GM21360 (cell line): ENCODE data around the gene GIT1.

Experiments
- ATAC-seq: cut with Tn5 transposase; IDR thresholded peaks from one replicate; pipeline ENCODE4 v1.9.1; 2021; ENCODE audit warnings: mild to moderate bottlenecking, moderate library complexity; ENCODE audit not compliant: unreplicated experiment

The GIT1 gene, protein sequence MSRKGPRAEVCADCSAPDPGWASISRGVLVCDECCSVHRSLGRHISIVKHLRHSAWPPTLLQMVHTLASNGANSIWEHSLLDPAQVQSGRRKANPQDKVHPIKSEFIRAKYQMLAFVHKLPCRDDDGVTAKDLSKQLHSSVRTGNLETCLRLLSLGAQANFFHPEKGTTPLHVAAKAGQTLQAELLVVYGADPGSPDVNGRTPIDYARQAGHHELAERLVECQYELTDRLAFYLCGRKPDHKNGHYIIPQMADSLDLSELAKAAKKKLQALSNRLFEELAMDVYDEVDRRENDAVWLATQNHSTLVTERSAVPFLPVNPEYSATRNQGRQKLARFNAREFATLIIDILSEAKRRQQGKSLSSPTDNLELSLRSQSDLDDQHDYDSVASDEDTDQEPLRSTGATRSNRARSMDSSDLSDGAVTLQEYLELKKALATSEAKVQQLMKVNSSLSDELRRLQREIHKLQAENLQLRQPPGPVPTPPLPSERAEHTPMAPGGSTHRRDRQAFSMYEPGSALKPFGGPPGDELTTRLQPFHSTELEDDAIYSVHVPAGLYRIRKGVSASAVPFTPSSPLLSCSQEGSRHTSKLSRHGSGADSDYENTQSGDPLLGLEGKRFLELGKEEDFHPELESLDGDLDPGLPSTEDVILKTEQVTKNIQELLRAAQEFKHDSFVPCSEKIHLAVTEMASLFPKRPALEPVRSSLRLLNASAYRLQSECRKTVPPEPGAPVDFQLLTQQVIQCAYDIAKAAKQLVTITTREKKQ

GRCh38 chr17:29589524-29590410 is at the start of gene GIT1:
Gene GIT1 (minus strand): TSS chr17:29589648. CDS start chr17:29589378, 270 bp downstream.
- ATAC-seq: peak; percentile 45

- no peak for ATAC-seq
These were observed 44.4 kb upstream of the GIT1 start for GRCh38 chr17:29633886-29634285.

- no peak for ATAC-seq
These were observed 41.3 kb upstream of the GIT1 start for GRCh38 chr17:29630630-29631193.

DNA sequence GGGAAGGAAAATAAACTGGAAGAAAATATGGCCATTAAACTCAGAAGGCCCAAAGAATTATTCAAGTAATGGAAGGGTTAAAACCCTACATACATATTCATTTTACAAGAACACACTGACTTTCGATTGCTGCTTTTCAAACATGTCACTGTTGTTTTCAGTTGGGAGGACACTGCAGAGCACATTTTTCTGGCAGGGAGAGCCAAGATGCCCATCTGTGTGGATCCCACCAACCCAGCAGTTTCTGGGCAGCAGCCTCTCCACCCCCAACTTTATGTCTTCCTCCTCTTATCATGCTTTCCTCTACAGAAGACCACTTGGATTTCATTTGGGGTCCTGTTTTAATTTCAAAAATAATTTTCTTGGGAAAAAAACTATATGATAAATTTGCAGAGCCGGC is 40.4 kb upstream of the GIT1 start:
- no peak for ATAC-seq

DNA sequence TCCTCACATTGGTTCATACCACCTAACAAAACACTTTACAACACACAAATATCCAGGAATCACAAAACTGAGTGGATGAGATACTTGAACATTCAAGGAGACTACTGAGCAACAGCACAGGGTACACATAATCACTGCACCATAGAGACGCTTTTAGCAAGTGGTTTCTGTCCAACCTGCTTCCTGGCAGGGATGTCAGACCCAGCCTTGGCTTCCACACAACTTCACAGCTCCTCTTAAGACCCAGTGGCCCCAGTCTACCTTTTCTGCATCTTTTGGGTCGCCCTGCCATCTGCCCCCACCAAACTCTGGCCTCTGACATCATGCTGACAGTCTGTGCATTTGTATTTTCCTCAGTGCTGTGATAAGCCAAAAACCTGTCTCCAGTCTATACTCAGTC is 39.2 kb upstream of the GIT1 start:
- no peak for ATAC-seq

GRCh38 chr17:29627951-29628350 is 38.5 kb upstream of the GIT1 start:
- ATAC-seq: no peak

DNA sequence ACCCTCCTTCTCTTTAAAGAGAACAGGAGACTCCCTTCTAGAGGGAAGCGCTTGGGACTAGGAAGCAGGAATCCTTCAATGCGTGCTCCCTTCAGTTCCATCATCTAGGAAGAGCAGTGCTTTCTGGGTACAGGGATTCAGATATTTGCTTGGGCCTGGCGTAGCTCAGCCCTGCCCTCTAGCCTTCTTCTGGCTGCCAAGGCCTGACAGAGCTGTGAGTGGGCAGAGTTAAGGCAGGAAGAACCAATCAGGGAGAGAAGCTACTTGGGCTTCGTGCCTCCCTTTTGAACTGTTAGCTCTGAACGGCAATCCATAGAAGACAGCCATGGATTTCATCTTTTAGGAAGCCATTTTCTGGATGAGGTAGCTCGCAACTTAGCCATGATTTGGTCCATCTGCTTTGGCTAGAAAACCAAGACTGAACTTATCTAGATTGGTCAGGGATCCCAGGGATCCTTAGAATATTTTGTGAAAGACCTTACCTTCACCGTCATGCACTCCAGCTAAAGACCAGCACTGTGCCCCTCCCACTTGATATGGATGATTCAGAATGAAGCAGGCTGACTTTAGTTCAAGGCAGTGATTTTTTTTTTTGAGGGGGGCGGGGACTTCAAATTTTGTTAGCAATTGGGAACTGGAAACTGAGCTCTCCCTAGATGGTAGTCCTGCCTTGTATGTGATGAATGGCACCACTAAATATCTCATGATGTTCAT is 35.7 kb upstream of the GIT1 start:
- no peak for ATAC-seq

GRCh38 chr17:29624586-29624985 is 35.1 kb upstream of the GIT1 start:
- ATAC-seq: no peak

- no peak for ATAC-seq
These were observed 33.8 kb upstream of the GIT1 start for GRCh38 chr17:29623283-29623647.

DNA sequence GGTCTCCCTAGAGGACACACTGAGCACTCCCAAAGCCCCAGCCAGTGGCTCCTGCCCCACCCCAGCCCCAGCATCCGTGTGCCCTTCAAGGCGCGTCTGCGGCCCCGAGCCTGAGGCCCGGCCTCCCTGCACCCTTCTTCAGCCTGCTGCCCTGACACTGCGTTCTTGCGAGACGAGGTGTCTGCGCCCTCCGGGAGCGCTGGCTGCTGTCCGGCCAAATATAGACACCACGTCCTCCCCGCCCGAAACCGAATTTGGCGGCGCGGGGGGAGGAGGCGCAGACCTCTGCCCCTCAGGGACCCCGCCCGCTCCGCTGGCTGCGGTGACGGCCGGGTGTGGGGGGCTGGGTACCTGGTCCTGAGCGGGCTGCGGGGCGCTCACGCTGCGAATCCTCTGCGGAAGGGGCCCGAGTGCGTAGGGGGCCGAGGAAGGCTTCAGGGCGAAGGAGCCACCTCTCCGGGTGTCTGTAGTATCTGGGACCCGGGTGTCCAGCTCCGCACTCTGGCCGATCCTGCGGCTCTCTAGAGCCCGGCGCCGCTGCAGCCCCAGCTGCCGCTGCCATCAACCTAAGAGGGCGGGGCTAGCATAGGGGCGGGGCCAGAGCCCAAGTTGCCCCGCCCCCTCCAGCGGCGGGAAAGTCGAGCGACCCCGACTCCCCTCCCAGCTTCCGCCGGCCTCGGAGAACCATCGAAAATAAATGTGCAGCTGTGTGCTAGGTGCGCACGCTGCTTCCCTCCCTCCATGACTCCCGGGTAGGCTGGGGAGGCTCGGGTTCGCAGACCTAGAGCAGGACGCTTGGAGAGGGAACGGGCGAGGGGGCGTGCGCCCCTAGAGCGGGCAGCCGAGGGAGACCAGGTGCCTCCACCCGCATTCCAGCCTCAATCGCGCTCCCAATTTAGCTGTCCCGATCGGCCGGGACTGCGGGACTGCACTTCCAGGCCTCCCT is 33.2 kb upstream of the GIT1 start, which contains the start of gene CORO6:
CORO6 (minus strand) TSS at position 576 of the 946 bp plus-strand sequence. CDS start 1,491 bp downstream, outside the sequence.
- ATAC-seq: peak; percentile 58

DNA sequence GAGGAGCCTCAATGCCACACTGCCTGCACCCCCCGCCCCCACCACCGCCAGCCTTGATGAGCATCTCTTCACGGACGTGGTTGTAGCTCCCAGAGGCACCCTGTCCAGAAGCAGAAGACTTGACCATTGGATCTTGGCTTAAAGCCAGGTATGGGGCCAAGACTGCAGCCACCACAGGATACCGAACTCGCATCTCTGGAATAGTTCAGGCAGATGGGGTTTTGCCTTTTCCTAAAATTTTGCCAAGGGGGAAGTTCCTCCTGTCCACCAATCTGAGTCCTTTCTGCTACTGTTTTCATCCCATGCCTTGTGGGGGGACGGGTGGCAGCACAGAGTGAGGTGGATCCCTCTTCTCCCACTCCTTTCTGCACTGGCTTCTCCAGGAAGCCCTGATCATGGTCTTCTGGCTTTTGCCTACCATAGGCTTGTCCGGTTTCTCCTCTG is 32.3 kb upstream of the GIT1 start:
- ATAC-seq: no peak

GRCh38 chr17:29620779-29621500 is 31.5 kb upstream of the GIT1 start:
- no peak for ATAC-seq

- ATAC-seq: no peak
These were observed 30.8 kb upstream of the GIT1 start for GRCh38 chr17:29620271-29620670.

DNA sequence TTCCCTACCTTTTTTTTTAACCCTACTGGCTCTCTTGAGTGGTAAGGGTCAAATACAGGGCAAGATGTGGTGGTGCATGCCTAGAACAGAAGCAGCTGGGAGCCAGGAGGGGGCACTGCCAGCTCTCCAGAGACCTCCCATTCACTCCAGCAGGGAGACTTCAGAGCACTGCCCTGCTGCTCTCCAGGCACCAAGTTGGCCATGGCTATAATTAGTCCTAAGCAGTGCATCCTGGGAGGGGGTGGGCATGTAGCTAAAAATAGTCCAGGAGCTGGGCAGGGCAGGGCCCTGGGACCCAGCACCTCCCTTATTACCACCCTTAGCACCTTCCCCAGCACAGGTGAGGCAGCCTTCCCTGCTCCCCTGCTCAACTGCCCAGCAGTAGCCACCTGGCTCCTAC is 29.8 kb upstream of the GIT1 start:
- no peak for ATAC-seq

DNA sequence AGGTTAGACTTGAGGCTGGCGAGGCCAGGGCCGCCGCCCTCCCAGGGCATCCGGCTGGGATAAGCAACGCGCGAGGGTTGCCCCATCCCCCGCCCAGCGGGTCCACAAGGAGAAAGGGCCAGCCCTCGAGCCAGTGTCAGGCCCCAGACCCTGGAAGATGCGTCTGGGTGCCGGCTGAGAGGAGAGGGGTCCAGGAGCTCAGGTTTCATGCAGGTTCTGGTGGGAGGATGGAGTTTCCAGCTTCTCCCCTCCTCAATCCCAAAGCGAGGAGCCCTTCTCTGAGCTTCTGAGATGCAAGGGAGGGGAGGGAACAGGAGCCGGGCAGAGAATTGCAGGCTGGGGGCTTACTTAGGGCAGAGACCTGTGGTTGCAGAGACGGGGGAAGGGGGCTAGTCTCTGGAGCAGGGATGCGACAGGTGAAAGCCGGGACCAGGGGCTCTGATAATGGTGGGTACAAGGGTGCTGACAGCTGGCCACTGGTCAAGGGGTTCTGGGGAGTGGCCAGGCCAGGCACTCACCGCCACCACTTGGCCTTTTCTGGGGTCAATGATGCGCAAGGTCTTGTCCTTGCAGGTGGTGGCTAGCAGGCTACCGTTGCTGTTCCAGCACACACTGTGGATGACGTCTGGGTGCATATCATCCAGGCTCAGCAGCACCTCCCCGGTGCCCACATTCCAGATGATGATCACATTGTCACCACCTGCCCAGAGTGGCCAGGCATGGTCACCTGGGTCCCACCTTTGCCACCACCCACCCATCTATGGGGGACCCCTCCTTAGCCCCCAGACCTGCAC is 29.0 kb upstream of the GIT1 start:
- ATAC-seq: no peak

DNA sequence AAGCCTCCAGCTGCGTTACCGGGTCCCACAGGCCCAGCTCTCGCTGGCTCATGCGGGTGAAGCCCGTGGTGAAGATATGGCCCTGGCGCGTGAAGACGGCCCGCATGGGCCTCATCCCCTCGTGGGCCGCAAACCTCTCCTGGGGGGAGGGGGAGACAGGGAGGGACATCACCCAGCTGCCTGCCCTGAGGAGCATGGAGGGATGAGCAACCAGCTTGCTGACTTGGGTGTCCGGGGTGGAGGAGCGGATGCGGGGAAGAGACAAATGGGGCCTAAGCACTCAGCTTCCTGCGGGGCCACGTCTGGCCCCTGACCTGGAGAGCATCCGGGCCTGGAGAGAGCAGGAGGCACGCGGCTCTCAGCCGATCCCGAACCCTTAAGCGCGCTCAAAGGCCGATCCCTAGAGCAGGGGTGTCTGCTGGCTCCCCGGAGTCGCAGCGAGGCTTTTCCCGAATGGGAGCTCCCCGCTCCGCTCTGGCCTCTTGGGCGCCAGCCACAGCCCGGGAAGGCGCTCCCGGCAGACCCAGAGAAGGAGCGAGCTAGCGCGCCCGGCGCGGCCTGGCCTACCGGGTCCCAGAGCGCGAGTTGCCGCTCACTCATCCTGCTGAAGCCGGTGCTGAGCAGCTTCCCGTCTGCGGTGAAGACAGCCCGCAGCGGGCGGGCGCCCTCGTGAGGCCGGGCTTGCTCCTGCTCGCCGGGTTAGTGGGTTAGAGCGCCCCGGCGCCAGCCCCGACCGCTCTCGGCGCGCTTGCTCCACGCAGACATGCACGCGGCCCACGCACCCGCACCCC is 28.2 kb upstream of the GIT1 start:
- ATAC-seq: no peak

GRCh38 chr17:29617125-29617480 is 27.7 kb upstream of the GIT1 start:
- peak; percentile 50 for ATAC-seq
